HepG2 (cell line): ENCODE results near the gene SLC6A12. TPM values are rescaled to one million over a fixed set of nuclear protein-coding genes. Genes with fewer than 3 reads are reported as not detected.
"Not testable (repeated sequence)": the region's sequence is repeated elsewhere in the genome, so short reads cannot be mapped to it uniquely, and the experiment has no call there.

Experiments
- ATAC-seq: fragments of 200-7000 bp; cut with Tn5 transposase; 3 replicates; pipeline ENCODE4 v1.9.1; 2020; ENCODE audit warnings: mild to moderate bottlenecking, moderate library complexity
- BruUV-seq: library from RNA; stranded (reverse); fragments of 400-500 nt; replicated peaks from 2 replicates; lab custom pipeline; 2021; lab: Mats Ljungman, UMichigan
- CTCF ChIA-PET: fragments of 300-600 bp; formaldehyde crosslinking; extraction: SDS; loops from one replicate; lab custom pipeline; 2021; ENCODE audit warnings: low total read pairs, inconsistent platforms, low intra/inter-chr PET ratio; lab: Yijun Ruan, JAX
- POLR2A ChIA-PET: fragments of 350-600 bp; sonication (Branson Sonifier 250); formaldehyde crosslinking; loops from one replicate; lab custom pipeline; 2020; ENCODE audit warnings: antibody characterized with exemption, inconsistent platforms; lab: Yijun Ruan, JAX
- DNase-seq: peaks from one replicate; pipeline ENCODE4 v3.0.0-alpha.2; 2015; ENCODE audit warnings: low spot score
- FAIRE-seq: peaks from 3 replicates; lab custom pipeline; 2011; peaks lifted over from hg19 to GRCh38; lab: Jason Lieb, UNC
- H2AFZ ChIP-seq: one replicate; pipeline ENCODE4 v1.6.1; 2011; ENCODE audit warnings: low read length, inconsistent platforms
- H3K27ac ChIP-seq: fragments of 300-600 bp; 3 replicates; pipeline ENCODE4 v1.8.0; 2011; ENCODE audit warnings: mixed run types, mild to moderate bottlenecking, mixed read lengths, low read length, inconsistent platforms; ENCODE audit not compliant: insufficient read depth; ENCODE audit errors: extremely low read length
- H3K27me3 ChIP-seq, 2 experiments: fragments of 200-600 bp in 1 of 2; 2 replicates in 1 of 2; 3 replicates in 1 of 2; pipeline versions ENCODE4 v1.6.0 to v1.8.0; 2011; ENCODE audit warnings: low read length in 2 of 2, mild to moderate bottlenecking in 2 of 2, moderate library complexity in 2 of 2, inconsistent platforms in 1 of 2; ENCODE audit not compliant: insufficient read depth in 2 of 2, control insufficient read depth in 1 of 2
- H3K36me3 ChIP-seq, 2 experiments: fragments of 200-600 bp in 1 of 2; replicated peaks in 1 of 2; 2 replicates in 1 of 2; 3 replicates in 1 of 2; pipeline versions ENCODE4 v1.5.1 to v1.8.0; 2011; ENCODE audit warnings: low read length in 2 of 2, inconsistent platforms in 1 of 2; ENCODE audit not compliant: insufficient read depth in 2 of 2, control insufficient read depth in 1 of 2
- H3K4me1 ChIP-seq: 2 replicates; pipeline ENCODE4 v1.5.1; 2012; ENCODE audit warnings: low read length, inconsistent platforms; ENCODE audit not compliant: insufficient read depth
- H3K4me2 ChIP-seq: 2 replicates; pipeline ENCODE4 v1.6.0; 2011; ENCODE audit warnings: low read depth, low read length, inconsistent platforms
- H3K4me3 ChIP-seq, 3 experiments: fragments of 200-600 bp in 1 of 3; sonication (generic), shearing (Covaris generic) in 1 of 3; replicated peaks in 1 of 3; 2 replicates each; pipeline ENCODE4 v1.5.1; 2011 to 2016; ENCODE audit warnings: low read length in 3 of 3, inconsistent platforms in 2 of 3, low read depth in 2 of 3, mild to moderate bottlenecking in 2 of 3, control low read depth in 1 of 3, mixed read lengths in 1 of 3; ENCODE audit not compliant: insufficient read depth in 1 of 3
- H3K79me2 ChIP-seq: one replicate; pipeline ENCODE4 v1.6.1; 2011; ENCODE audit warnings: low read length, inconsistent platforms; ENCODE audit not compliant: insufficient read depth
- H3K9ac ChIP-seq: 2 replicates; pipeline ENCODE4 v1.6.0; 2011; ENCODE audit warnings: mild to moderate bottlenecking, low read depth, low read length, inconsistent platforms; ENCODE audit not compliant: insufficient read depth
- H3K9me3 ChIP-seq: 2 replicates; pipeline ENCODE4 v1.5.1; 2012; ENCODE audit warnings: mild to moderate bottlenecking, low read length
- H4K20me1 ChIP-seq: 2 replicates; pipeline ENCODE4 v1.6.0; 2011; ENCODE audit warnings: inconsistent platforms, mild to moderate bottlenecking, low read length, moderate library complexity; ENCODE audit not compliant: insufficient read depth
- GTF3A ChIP-seq: sonication (generic); formaldehyde crosslinking; conservative IDR thresholded peaks from 2 replicates; pipeline ENCODE4 v1.4.0; 2020; ENCODE audit warnings: mild to moderate bottlenecking, missing genetic modification reagents
- THAP8 ChIP-seq: sonication (generic); formaldehyde crosslinking; IDR thresholded peaks from 2 replicates; pipeline ENCODE4 v1.5.1; 2020; ENCODE audit warnings: missing genetic modification reagents, mild to moderate bottlenecking, borderline replicate concordance
- ZNF10 ChIP-seq: sonication (generic); formaldehyde crosslinking; IDR thresholded peaks from 2 replicates; pipeline ENCODE4 v1.4.0; 2020; ENCODE audit warnings: mild to moderate bottlenecking, low read depth, missing genetic modification reagents, borderline replicate concordance
- ZNF44 ChIP-seq: sonication (generic); formaldehyde crosslinking; IDR thresholded peaks from 2 replicates; pipeline ENCODE4 v1.5.1; 2020; ENCODE audit warnings: mild to moderate bottlenecking, missing genetic modification reagents
- WGBS: methylation state at CpG from one replicate; pipeline ENCODE4 v1.1.6; 2017; ENCODE audit warnings: low lambda C conversion rate; 5-methylcytosine and 5-hydroxymethylcytosine counted together
- in situ Hi-C: cut with HindIII; loops from 2 replicates; pipeline ENCODE4 v1.10.0; 2017; ENCODE audit warnings: low pct_unique_long_range_greater_than_20kb; ENCODE audit not compliant: extremely low pct_ligation_motif_present
- intact Hi-C: fragments of 100-400 bp; cut with micrococcal nuclease; formaldehyde crosslinking; loops from one replicate; pipeline ENCODE4 v1.10.0; 2022; ENCODE audit not compliant: unreplicated experiment
- polyA plus RNA-seq, 8 experiments: library from polyadenylated mRNA; depleted of rRNA in 3 of 8; stranded (reverse) in 7 of 8; unstranded in 1 of 8; fragments of >200 nt; fragmentation: Illumina TruSeq in 4 of 8; extraction: Trizol in 4 of 8; gene quantifications; 2 replicates each; pipeline versions ENCODE4 v1.2.1 to v1.2.3, GENCODE V29; 2011 to 2016; ENCODE audit warnings: low read depth in 4 of 8, missing spikeins in 1 of 8, mixed read lengths in 1 of 8; ENCODE audit not compliant: insufficient read depth in 1 of 8
- total RNA-seq, 5 experiments: library from RNA; depleted of rRNA; stranded (reverse); fragments of >200 nt; fragmentation: Illumina TruSeq; extraction: Trizol; gene quantifications; 2 replicates each; pipeline ENCODE4 v1.2.3, GENCODE V29; 2016; ENCODE audit warnings: low read depth in 1 of 5
- TF ChIP-seq, protein P1 (sequence below): sonication (generic); formaldehyde crosslinking; IDR thresholded peaks from 2 replicates; pipeline ENCODE4 v1.8.1; 2023; ENCODE audit warnings: mild to moderate bottlenecking, inconsistent platforms, moderate library complexity, missing genetic modification reagents, borderline replicate concordance

SLC6A12 gene
- total and polyA plus RNA-seq, 2 of the 13 experiments (the other 11 are each of a cell fraction or from before 2014, with no cell fraction given), result 3.7 to 18.8 TPM

DNA sequence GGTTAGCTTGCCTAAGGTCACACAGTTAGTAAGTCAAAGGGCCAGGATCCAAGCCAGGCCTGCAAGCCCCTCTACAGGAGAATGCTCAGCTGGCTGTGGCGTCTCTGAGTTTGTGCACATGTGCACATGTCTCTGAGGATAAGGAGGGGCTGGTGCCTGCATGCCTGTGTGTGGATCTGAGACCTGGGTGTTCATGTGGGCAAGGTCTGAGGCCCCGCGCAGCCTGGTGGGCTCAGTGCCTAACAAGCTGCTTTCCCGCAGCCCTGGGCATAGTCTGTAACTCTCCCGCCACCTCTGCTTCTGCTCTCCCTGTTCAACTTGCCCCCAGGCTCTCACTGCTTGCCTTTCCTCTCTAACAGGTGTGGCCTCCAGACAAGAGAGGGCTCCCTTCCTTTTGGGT, 4.3 kb upstream of the SLC6A12 start:
- Histone ChIP-seq H3K27ac (no peak overlapping the region), H3K79me2 (no peaks in the 10 kb centered on the region)
- POLR2A ChIA-PET, result no interaction called here
- no peak for FAIRE-seq
- no TSS peak for BruUV-seq
- TF ChIP-seq GTF3A (CRISPR knock-in tag) (no peak), THAP8 (CRISPR knock-in tag) (no peak), ZNF10 (CRISPR knock-in tag) (no peak), ZNF44 (CRISPR knock-in tag) (no peak)
- TF ChIP-seq, protein P1, sequence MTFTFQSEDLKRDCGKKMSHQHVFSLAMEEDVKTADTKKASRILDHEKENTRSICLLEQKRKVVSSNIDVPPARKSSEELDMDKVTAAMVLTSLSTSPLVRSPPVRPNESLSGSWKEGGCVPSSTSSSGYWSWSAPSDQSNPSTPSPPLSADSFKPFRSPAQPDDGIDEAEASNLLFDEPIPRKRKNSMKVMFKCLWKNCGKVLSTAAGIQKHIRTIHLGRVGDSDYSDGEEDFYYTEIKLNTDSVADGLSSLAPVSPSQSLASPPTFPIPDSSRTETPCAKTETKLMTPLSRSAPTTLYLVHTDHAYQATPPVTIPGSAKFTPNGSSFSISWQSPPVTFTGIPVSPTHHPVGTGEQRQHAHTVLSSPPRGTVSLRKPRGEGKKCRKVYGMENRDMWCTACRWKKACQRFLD (CRISPR knock-in tag), result no peak
- TF ChIP-seq, all 625 proteins: peak for 0
- no peak overlapping the region for H3K4me3 ChIP-seq
- no peak overlapping the region for H3K4me2 ChIP-seq
- in situ Hi-C loops, result no loop called here
- peaks cover 33% of the 10 kb centered on the region for H3K4me1 ChIP-seq
- no peak for ATAC-seq
- H4K20me1 ChIP-seq, result no peaks in the 10 kb centered on the region
- no peak for DNase-seq
- no peaks in the 10 kb centered on the region for H3K9me3 ChIP-seq
- 63% methylated on average over 1 of the region's 5 CpGs for WGBS
- no peak overlapping the region for H3K9ac ChIP-seq
- intact Hi-C loops, result no loop called here
- H3K36me3 ChIP-seq, result no peaks in the 10 kb centered on the region
- no peak overlapping the region for H2AFZ ChIP-seq
- CTCF ChIA-PET, result no interaction called here
- H3K27me3 ChIP-seq, result peaks cover 0 to 12% of the 10 kb centered on the region in 2 experiments; a peak in 2 of 5 replicates

GRCh38 chr12:217029-217428, 3.1 kb upstream of the SLC6A12 start:
- H3K4me1 ChIP-seq, result peaks cover 45% of the 10 kb centered on the region
- intact Hi-C loops, in situ Hi-C loops, H3K9ac ChIP-seq, POLR2A ChIA-PET, H3K36me3 ChIP-seq, BruUV-seq, H4K20me1 ChIP-seq, FAIRE-seq, H3K4me3 ChIP-seq, H3K4me2 ChIP-seq, H2AFZ ChIP-seq, H3K9me3 ChIP-seq, H3K27ac ChIP-seq, ATAC-seq, DNase-seq, H3K79me2 ChIP-seq: not testable (repeated sequence)
- WGBS, result 63% methylated on average over 6 of the region's 6 CpGs
- peaks cover 0 to 16% of the 10 kb centered on the region in 2 experiments; a peak in 3 of 5 replicates for H3K27me3 ChIP-seq
- CTCF ChIA-PET, result interaction anchor here (0.9 kb wide), 1 partner anchor 28 kb away, joined by 3 read pairs; no protein-coding TSS in a partner anchor
